ENCODE measurements around the gene CCND2. TPM values are rescaled to one million over a fixed set of nuclear protein-coding genes. Genes with fewer than 3 reads are reported as not detected.

Gene CCND2
- total and polyA plus RNA-seq, 2 of the 8 experiments (the other 6 are each of a cell fraction or from before 2014, with no cell fraction given) = 41.7 to 223 TPM

DNA sequence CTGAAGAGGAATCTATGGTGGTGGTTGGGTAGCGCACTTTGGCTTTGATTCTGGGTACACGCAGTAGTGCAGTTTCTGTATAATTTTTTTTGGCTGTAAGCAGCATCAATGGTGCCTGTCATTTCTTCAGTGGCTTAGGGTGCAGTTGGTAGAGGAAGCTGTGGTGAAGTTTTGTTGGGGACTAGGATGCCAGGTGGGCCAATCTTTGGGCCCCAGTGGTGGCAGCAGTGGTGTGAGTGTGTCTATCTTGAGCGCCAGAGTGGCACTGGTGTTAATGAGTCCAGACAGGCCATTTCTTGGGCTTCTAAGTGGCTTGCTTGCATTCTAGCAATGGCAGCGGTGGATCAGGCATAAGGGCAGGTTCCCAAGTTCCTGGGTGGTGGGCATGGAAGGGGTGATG lies 33.8 kb upstream of the CCND2 start:
- Histone ChIP-seq H2BK120ac (replicated peaks; ENCODE audit: low read depth, low read length) (no peak overlapping the region), H2BK20ac (ENCODE audit: low read length) (no peak overlapping the region), H4K20me1 (replicated peaks in 1 of 2; ENCODE audit: control insufficient read depth in 1 of 2, insufficient read depth in 2 of 2, low read length in 2 of 2) (peaks cover 0 to 6% of the 10 kb centered on the region in 2 experiments), H3K4me3 (ENCODE audit: extremely low read depth in 1 of 4, insufficient read depth in 2 of 4, low read depth in 3 of 4, low read length in 4 of 4) (no peak overlapping the region), H3K36me3 (ENCODE audit: control insufficient read depth in 2 of 4, insufficient read depth in 4 of 4, low read length in 3 of 4) (peaks cover 0 to 5% (median 0%) of the 10 kb centered on the region in 4 experiments; a peak in 1 of 8 replicates), H4K8ac (ENCODE audit: extremely low read depth, insufficient read depth, low read length) (no peak overlapping the region), H3K79me2 (ENCODE audit: control insufficient read depth in 1 of 2, insufficient read depth in 2 of 2, low read length in 2 of 2) (peaks cover 0 to 36% of the 10 kb centered on the region in 2 experiments; a peak in 2 of 4 replicates), H2BK5ac (ENCODE audit: low read depth, low read length) (peak overlapping the region; percentile 55; the same call in 1 of the 2 replicates), H2BK15ac (ENCODE audit: low read length) (peak overlapping the region; percentile 72; the same call in 1 of the 2 replicates), H3K4me1 (replicated peaks in 1 of 4; ENCODE audit: control insufficient read depth in 3 of 4, insufficient read depth in 4 of 4, low read length in 3 of 4) (peaks cover 0 to 13% (median 6%) of the 10 kb centered on the region in 4 experiments; a peak in 5 of 7 replicates), H4K5ac (ENCODE audit: insufficient read length, low read depth, low read length) (no peak overlapping the region), H3K27ac (ENCODE audit: low read depth, low read length) (no peak overlapping the region), H3K9me3 (ENCODE audit: insufficient read depth in 2 of 2, low read depth in 1 of 2, low read length in 1 of 2) (no peaks in the 10 kb centered on the region; a peak in 1 of 4 replicates), H4K91ac (replicated peaks; ENCODE audit: insufficient read length, low read length) (no peak overlapping the region), H3K9ac (replicated peaks in 1 of 4; ENCODE audit: extremely low read depth in 1 of 4, low read depth in 3 of 4, low read length in 3 of 4) (no peak overlapping the region), H3K4ac (replicated peaks; ENCODE audit: insufficient read length, low read depth, low read length) (no peak overlapping the region), H3K4me2 (ENCODE audit: insufficient read depth in 1 of 2, low read depth in 2 of 2, low read length in 2 of 2) (no peak overlapping the region), H2AK5ac (ENCODE audit: low read depth, low read length) (no peak overlapping the region), H3K14ac (ENCODE audit: insufficient read length) (no peak overlapping the region), H3K23me2 (ENCODE audit: low read depth, low read length) (no peaks in the 10 kb centered on the region; the same call in 1 of the 2 replicates), H2AFZ (ENCODE audit: low read length) (no peak overlapping the region), H2BK12ac (ENCODE audit: low read depth, low read length) (0 out of 2 replicates have a peak overlapping the region, but pooled peaks have one; percentile 17), H3K56ac (replicated peaks; ENCODE audit: insufficient read length, low read depth, low read length) (no peak overlapping the region), H3K23ac (ENCODE audit: insufficient read length) (no peak overlapping the region), H3K79me1 (ENCODE audit: low read depth, low read length) (peaks cover 6% of the 10 kb centered on the region; the same call in 1 of the 2 replicates), H3K27me3 (replicated peaks in 1 of 4; ENCODE audit: control insufficient read depth in 3 of 4, extremely low read depth in 1 of 4, insufficient read depth in 3 of 4, low read length in 3 of 4) (no peaks in the 10 kb centered on the region), H3K18ac (ENCODE audit: extremely low read depth, low read length) (no peak overlapping the region)
- 93% methylated on average over 4 of the region's 4 CpGs; no CpG with 5 or more reads in 1 of the 2 experiments for WGBS, 2 experiments (ENCODE audit: extremely low coverage in 1 of 2, insufficient coverage in 1 of 2, insufficient read length in 1 of 2, insufficient replicate concordance in 2 of 2, low coverage in 1 of 2, low lambda C conversion rate in 2 of 2, missing lambda C conversion rate in 1 of 2)
- FAIRE-seq = no peak
- no peak for DNase-seq (ENCODE audit: low read depth in 1 of 2, low spot score in 2 of 2)
- ChIA-PET CTCF (ENCODE audit: partially characterized antibody) (interaction anchor here (1.0 to 1.6 kb wide), 2 partner anchors 11 to 14 kb away, joined by 3 read pairs; no protein-coding TSS in a partner anchor), POLR2A (ENCODE audit: partially characterized antibody) (interaction anchor here (1.2 to 1.4 kb wide), 2 partner anchors 12 to 21 kb away, joined by 4 to 6 read pairs; no protein-coding TSS in a partner anchor)
- TF ChIP-seq KDM1A (IDR thresholded peaks at IDR 0.05; ENCODE audit: borderline replicate concordance, low read length) (no peak), SP4 (IDR thresholded peaks at IDR 0.05; ENCODE audit: low read length) (no peak), YY1 (IDR thresholded peaks at IDR 0.05; ENCODE audit: low read depth, low read length) (no peak), EP300 (IDR thresholded peaks at IDR 0.05; ENCODE audit: borderline replicate concordance in 1 of 2, low read depth in 2 of 2, low read length in 2 of 2) (no peak), JUN (IDR thresholded peaks at IDR 0.05; ENCODE audit: low read depth, low read length) (no peak), BCL11A (IDR thresholded peaks at IDR 0.05; ENCODE audit: low read depth in 2 of 2, low read length in 2 of 2) (no peak), CBX8 (IDR thresholded peaks at IDR 0.05; ENCODE audit: borderline replicate concordance, low read depth, low read length) (no peak), TCF12 (IDR thresholded peaks at IDR 0.05; ENCODE audit: low read depth, low read length) (no peak), NRF1 (IDR thresholded peaks at IDR 0.05; ENCODE audit: low read depth, low read length) (no peak), HDAC6 (IDR thresholded peaks at IDR 0.05; ENCODE audit: low read depth, low read length) (no peak), BRCA1 (IDR thresholded peaks at IDR 0.05; ENCODE audit: low read depth, low read length) (no peak), SAP30 (IDR thresholded peaks at IDR 0.05; ENCODE audit: insufficient read depth, insufficient replicate concordance, low read length) (no peak), RFX5 (IDR thresholded peaks at IDR 0.05; ENCODE audit: borderline replicate concordance, low read depth, low read length) (no peak), TEAD4 (IDR thresholded peaks at IDR 0.05; ENCODE audit: low read depth, low read length) (no peak)
